Trophoblast cell (in vitro differentiated cells and primary cell): ENCODE results near the gene TSTD2.

Experiments used
- DNase-seq, 2 donors: peaks; one replicate each; pipeline ENCODE4 v3.0.0-alpha.2; 2016
- H2AFZ ChIP-seq: 2 replicates; pipeline ENCODE4 v1.6.1; 2013; ENCODE audit warnings: low read length, moderate library complexity, mild to moderate bottlenecking; ENCODE audit not compliant: insufficient read depth, poor library complexity
- H2AK5ac ChIP-seq: 2 replicates; pipeline ENCODE4 v1.6.1; 2013; ENCODE audit warnings: mild to moderate bottlenecking, low read length
- H2BK120ac ChIP-seq: 2 replicates; pipeline ENCODE4 v1.6.1; 2013; ENCODE audit warnings: low read length, mild to moderate bottlenecking, moderate library complexity; ENCODE audit not compliant: insufficient read depth, poor library complexity
- H2BK12ac ChIP-seq: 2 replicates; pipeline ENCODE4 v1.6.1; 2013; ENCODE audit warnings: mild to moderate bottlenecking, low read length, moderate library complexity
- H2BK5ac ChIP-seq: 2 replicates; pipeline ENCODE4 v1.6.1; 2013; ENCODE audit warnings: low read length, low read depth, moderate library complexity, mild to moderate bottlenecking; ENCODE audit not compliant: poor library complexity
- H3K14ac ChIP-seq: 2 replicates; pipeline ENCODE4 v1.6.1; 2013; ENCODE audit warnings: mild to moderate bottlenecking, low read length
- H3K18ac ChIP-seq: 2 replicates; pipeline ENCODE4 v1.6.1; 2013; ENCODE audit warnings: mild to moderate bottlenecking, low read length
- H3K23ac ChIP-seq: 2 replicates; pipeline ENCODE4 v1.6.1; 2013; ENCODE audit warnings: low read length
- H3K27ac ChIP-seq: 2 replicates; pipeline ENCODE4 v1.5.1; 2013; ENCODE audit warnings: low read depth, mild to moderate bottlenecking, inconsistent platforms, low read length, moderate library complexity
- H3K27me3 ChIP-seq: 2 replicates; pipeline ENCODE4 v1.6.1; 2013; ENCODE audit warnings: inconsistent platforms, mild to moderate bottlenecking, low read length, moderate library complexity; ENCODE audit not compliant: insufficient read depth
- H3K36me3 ChIP-seq, 2 experiments: 1 replicate in 1 of 2; 2 replicates in 1 of 2; pipeline ENCODE4 v1.6.1; 2013; ENCODE audit warnings: low read length in 2 of 2, mild to moderate bottlenecking in 2 of 2, moderate library complexity in 1 of 2; ENCODE audit not compliant: insufficient read depth in 2 of 2, control insufficient read depth in 1 of 2
- H3K4ac ChIP-seq: 2 replicates; pipeline ENCODE4 v1.6.1; 2013; ENCODE audit warnings: low read depth, mild to moderate bottlenecking, low read length, moderate library complexity
- H3K4me1 ChIP-seq, 2 experiments: 1 replicate in 1 of 2; 2 replicates in 1 of 2; pipeline ENCODE4 v1.6.1; 2013; ENCODE audit warnings: low read length in 2 of 2, mild to moderate bottlenecking in 2 of 2, moderate library complexity in 1 of 2; ENCODE audit not compliant: insufficient read depth in 2 of 2, control insufficient read depth in 1 of 2
- H3K4me2 ChIP-seq: 2 replicates; pipeline ENCODE4 v1.6.1; 2013; ENCODE audit warnings: inconsistent platforms, mild to moderate bottlenecking, low read length, moderate library complexity
- H3K4me3 ChIP-seq: 2 replicates; pipeline ENCODE4 v1.5.1; 2013; ENCODE audit warnings: mild to moderate bottlenecking, low read depth, low read length, inconsistent platforms
- H3K79me1 ChIP-seq: one replicate; pipeline ENCODE4 v1.6.1; 2013; ENCODE audit warnings: low read length
- H3K79me2 ChIP-seq: 2 replicates; pipeline ENCODE4 v1.6.1; 2013; ENCODE audit warnings: low read length, mild to moderate bottlenecking; ENCODE audit not compliant: control insufficient read depth, insufficient read depth, poor library complexity
- H3K9ac ChIP-seq: 2 replicates; pipeline ENCODE4 v1.6.1; 2013; ENCODE audit warnings: mild to moderate bottlenecking, low read length
- H3K9me3 ChIP-seq: 2 replicates; pipeline ENCODE4 v1.6.1; 2013; ENCODE audit warnings: low read depth, mild to moderate bottlenecking, control low read depth, inconsistent platforms, low read length; ENCODE audit not compliant: insufficient read depth
- H4K12ac ChIP-seq: 2 replicates; pipeline ENCODE4 v1.6.1; 2013; ENCODE audit warnings: low read depth, mild to moderate bottlenecking, low read length, moderate library complexity
- H4K8ac ChIP-seq: 2 replicates; pipeline ENCODE4 v1.6.1; 2013; ENCODE audit warnings: low read depth, mild to moderate bottlenecking, low read length, moderate library complexity
- H4K91ac ChIP-seq: one replicate; pipeline ENCODE4 v1.6.1; 2013; ENCODE audit warnings: low read depth, mild to moderate bottlenecking, low read length, moderate library complexity
- WGBS: extraction: QIAGEN DNeasy Blood & Tissue Kit; methylation state at CpG from one replicate; pipeline ENCODE4 v1.1.7; 2013; ENCODE audit warnings: missing lambda C conversion rate; ENCODE audit not compliant: insufficient read length, insufficient coverage; ENCODE audit errors: extremely low coverage; 5-methylcytosine and 5-hydroxymethylcytosine counted together

TSTD2 gene

DNA sequence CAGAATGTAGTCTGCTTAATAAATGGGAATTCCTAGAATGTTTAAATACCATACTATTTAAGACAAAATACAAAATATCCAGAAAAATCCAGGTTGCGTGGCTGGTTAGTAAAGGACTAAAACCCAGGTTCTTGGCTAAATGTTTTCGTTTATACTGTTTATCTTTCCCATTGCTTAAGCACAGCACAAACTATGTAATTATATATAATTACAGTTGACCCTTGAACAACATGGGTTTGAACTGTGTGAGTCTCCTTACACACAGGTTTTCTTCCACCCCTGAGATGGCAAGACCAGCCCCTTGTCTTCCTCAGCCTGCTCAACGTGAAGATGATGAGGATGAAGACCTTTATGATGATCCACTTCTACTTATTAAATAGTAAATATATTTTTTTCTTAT is 39.2 kb upstream of the TSTD2 start:
- DNase-seq: no peak
- no peak overlapping the region for H3K23ac ChIP-seq
- no CpG with 5 or more reads among the region's 3 CpGs for WGBS
- H2BK5ac ChIP-seq: no peak overlapping the region
- no peak overlapping the region for H3K4me3 ChIP-seq
- no peak overlapping the region for H4K8ac ChIP-seq
- H4K12ac ChIP-seq: no peak overlapping the region
- H3K4me2 ChIP-seq: no peak overlapping the region
- no peak overlapping the region for H3K4ac ChIP-seq
- no peak overlapping the region for H2BK12ac ChIP-seq
- no peak overlapping the region for H3K14ac ChIP-seq
- no peak overlapping the region for H4K91ac ChIP-seq
- H3K27me3 ChIP-seq: no peaks in the 10 kb centered on the region
- H3K9ac ChIP-seq: no peak overlapping the region
- H3K9me3 ChIP-seq: no peaks in the 10 kb centered on the region
- no peak overlapping the region for H2AFZ ChIP-seq
- no peak overlapping the region for H2AK5ac ChIP-seq
- no peak overlapping the region for H3K18ac ChIP-seq
- no peak overlapping the region for H2BK120ac ChIP-seq
- H3K79me1 ChIP-seq: no peaks in the 10 kb centered on the region
- no peaks in the 10 kb centered on the region for H3K4me1 ChIP-seq
- H3K79me2 ChIP-seq: no peaks in the 10 kb centered on the region
- H3K27ac ChIP-seq: no peak overlapping the region
- peaks cover 5 to 43% of the 10 kb centered on the region in 2 experiments for H3K36me3 ChIP-seq

DNA sequence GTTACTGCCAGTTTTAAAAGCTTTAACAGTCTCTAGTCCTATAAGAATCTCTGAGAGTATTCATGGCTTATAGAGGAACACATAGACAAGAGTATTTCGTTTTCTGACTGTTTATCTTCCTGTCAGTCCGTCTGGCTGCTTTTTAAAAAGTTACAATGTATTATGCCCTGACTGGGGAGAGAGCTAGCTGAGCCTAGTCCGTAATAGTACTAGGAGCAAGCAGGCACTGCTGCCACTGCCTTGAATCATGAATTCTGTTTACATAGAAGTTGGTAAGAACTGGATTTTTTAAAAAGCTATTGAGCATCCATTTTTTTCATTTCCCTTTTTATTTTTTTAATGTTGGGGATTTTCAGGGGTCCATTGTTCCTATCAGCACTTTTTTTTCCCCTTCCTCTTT is 37.4 kb upstream of the TSTD2 start:
- Histone ChIP-seq H3K4me2 (no peak overlapping the region), H2BK12ac (no peak overlapping the region), H3K18ac (no peak overlapping the region), H3K23ac (no peak overlapping the region), H3K4ac (no peak overlapping the region), H3K79me1 (no peaks in the 10 kb centered on the region), H3K4me1 (no peaks in the 10 kb centered on the region), H3K14ac (no peak overlapping the region), H4K91ac (no peak overlapping the region), H3K27ac (no peak overlapping the region), H3K9ac (no peak overlapping the region), H3K36me3 (peaks cover 7 to 47% of the 10 kb centered on the region in 2 experiments), H3K79me2 (no peaks in the 10 kb centered on the region), H2AFZ (no peak overlapping the region), H4K8ac (no peak overlapping the region), H2AK5ac (no peak overlapping the region), H3K27me3 (no peaks in the 10 kb centered on the region), H2BK120ac (no peak overlapping the region), H3K9me3 (no peaks in the 10 kb centered on the region), H4K12ac (no peak overlapping the region), H3K4me3 (no peak overlapping the region), H2BK5ac (no peak overlapping the region)
- no CpG with 5 or more reads among the region's 3 CpGs for WGBS
- no peak for DNase-seq

DNA sequence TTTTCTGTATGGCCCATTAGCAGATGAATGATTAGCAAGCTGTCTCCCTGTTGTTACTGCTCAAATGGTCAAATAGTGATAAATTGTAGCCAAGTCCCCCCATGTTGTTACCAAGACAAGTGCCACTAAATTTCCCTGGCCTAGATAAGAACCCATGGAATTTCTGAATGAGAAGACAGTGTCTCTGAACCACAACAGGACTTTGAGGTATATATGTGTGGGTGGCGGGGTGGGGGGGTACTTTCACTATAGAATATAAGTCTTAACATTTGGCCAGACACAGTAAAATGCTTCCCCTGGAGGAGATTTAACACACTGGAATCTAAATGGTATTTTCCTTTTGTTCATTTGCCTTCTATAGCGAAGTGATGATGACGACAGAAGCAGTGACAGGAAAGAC is 35.3 kb upstream of the TSTD2 start:
- no peak overlapping the region for H3K4me2 ChIP-seq
- DNase-seq: no peak
- H3K9me3 ChIP-seq: no peaks in the 10 kb centered on the region
- no peak overlapping the region for H3K14ac ChIP-seq
- H2AK5ac ChIP-seq: no peak overlapping the region
- H4K12ac ChIP-seq: no peak overlapping the region
- H3K18ac ChIP-seq: no peak overlapping the region
- H2BK5ac ChIP-seq: no peak overlapping the region
- H4K8ac ChIP-seq: no peak overlapping the region
- no peak overlapping the region for H2BK12ac ChIP-seq
- H3K4me3 ChIP-seq: no peak overlapping the region
- H4K91ac ChIP-seq: no peak overlapping the region
- no peaks in the 10 kb centered on the region for H3K27me3 ChIP-seq
- no peak overlapping the region for H3K4ac ChIP-seq
- H3K27ac ChIP-seq: no peak overlapping the region
- H3K79me2 ChIP-seq: no peaks in the 10 kb centered on the region
- no CpG with 5 or more reads among the region's 3 CpGs for WGBS
- no peaks in the 10 kb centered on the region for H3K79me1 ChIP-seq
- no peak overlapping the region for H3K23ac ChIP-seq
- H3K4me1 ChIP-seq: no peaks in the 10 kb centered on the region
- H3K36me3 ChIP-seq: peaks cover 11 to 54% of the 10 kb centered on the region in 2 experiments
- H3K9ac ChIP-seq: no peak overlapping the region
- no peak overlapping the region for H2AFZ ChIP-seq
- H2BK120ac ChIP-seq: no peak overlapping the region

DNA sequence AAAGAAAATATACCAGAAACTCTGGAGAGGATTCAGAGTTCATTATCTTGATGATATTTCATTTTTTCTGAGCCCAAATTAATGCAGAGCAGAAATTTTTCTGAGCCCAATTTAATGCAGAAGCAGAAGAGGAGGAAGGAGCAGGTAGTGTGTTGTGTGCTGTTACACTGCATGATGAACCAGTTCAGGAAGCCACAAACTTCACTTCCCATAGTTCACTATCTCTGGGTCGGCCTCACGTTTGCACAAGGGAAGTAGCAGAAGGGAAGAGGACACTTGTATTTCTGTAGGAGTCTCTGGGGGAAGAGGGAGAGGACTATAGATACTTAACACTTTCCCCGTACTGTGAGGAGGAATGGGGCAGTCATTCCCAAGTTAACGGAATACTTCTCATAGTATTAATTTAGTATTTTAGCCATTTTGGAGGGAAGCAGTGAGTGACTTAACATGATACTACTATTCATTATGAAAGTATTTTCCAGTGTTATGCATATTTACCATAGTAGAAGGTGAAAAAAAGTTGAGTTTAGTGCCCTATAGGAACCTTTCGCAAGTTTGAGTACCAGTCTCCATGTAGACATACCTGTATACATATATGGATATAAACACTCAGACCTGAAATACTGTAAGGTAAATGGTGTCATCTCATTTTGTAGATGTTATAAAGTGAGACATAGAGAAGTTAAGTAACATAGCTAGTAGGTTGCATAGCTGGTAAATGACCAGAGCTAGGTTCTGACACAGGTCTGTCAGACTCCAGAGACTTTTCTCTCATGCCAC is 33.9 kb upstream of the TSTD2 start:
- Histone ChIP-seq H3K4me3 (no peak overlapping the region), H3K27ac (no peak overlapping the region), H3K79me2 (no peaks in the 10 kb centered on the region), H3K27me3 (no peaks in the 10 kb centered on the region), H3K23ac (no peak overlapping the region), H3K9me3 (no peaks in the 10 kb centered on the region), H2AK5ac (no peak overlapping the region), H4K8ac (no peak overlapping the region), H2BK120ac (no peak overlapping the region), H4K91ac (no peak overlapping the region), H3K36me3 (peaks cover 11 to 51% of the 10 kb centered on the region in 2 experiments), H3K79me1 (no peaks in the 10 kb centered on the region), H3K18ac (no peak overlapping the region), H2BK12ac (no peak overlapping the region), H3K4me2 (no peak overlapping the region), H2BK5ac (no peak overlapping the region), H4K12ac (no peak overlapping the region), H3K4me1 (no peaks in the 10 kb centered on the region), H3K9ac (no peak overlapping the region), H2AFZ (no peak overlapping the region), H3K14ac (no peak overlapping the region), H3K4ac (no peak overlapping the region)
- no peak for DNase-seq
- WGBS: no CpG with 5 or more reads among the region's 5 CpGs
